OCI-M2 (cell line): Measurements from ENCODE around the gene PPP2R3B.

Source experiments
- DNase-seq: peaks from one replicate; lab custom pipeline; 2025; ENCODE audit not compliant: unreplicated experiment; lab: John Stamatoyannopoulos, UW

The PPP2R3B gene

DNA sequence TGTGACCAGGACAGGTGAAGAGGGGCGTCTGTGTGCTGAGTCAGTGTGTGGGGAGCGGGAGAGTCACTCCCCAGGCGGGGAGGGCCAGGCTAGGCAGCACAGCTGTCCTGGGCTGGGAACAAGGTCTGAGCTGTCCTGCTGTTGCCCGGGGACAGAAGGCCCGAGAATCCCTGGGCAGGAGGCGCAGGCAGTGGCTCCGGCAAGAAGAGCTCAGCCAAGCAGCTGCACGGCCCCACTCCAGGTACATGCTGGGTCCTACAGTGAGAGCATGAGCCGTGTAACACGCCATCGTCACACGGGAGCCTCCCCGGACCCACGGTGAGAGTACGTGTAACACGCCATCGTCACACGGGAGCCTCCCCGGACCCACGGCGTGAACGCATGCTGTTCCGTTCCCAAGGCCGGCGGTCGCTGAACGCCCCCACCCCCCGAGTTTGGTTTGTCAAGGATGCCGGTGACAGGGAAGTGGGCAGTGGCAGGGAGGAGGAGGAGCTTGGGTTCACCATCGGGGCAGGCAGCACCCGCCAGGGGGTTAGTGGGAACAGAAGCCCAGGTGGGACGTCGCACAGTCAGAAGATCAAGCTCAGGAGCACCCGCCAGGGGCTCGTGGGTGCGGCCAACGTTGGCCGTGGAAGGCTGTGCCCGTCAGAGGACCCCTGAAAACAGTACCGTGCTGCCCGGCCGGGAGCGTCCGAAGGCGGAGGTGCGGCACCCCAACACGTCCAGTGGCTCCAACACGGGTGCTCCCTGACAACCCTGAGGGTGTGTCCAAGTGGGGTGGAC, 15.6 kb downstream of the PPP2R3B start:
- DNase-seq = no peak

DNA sequence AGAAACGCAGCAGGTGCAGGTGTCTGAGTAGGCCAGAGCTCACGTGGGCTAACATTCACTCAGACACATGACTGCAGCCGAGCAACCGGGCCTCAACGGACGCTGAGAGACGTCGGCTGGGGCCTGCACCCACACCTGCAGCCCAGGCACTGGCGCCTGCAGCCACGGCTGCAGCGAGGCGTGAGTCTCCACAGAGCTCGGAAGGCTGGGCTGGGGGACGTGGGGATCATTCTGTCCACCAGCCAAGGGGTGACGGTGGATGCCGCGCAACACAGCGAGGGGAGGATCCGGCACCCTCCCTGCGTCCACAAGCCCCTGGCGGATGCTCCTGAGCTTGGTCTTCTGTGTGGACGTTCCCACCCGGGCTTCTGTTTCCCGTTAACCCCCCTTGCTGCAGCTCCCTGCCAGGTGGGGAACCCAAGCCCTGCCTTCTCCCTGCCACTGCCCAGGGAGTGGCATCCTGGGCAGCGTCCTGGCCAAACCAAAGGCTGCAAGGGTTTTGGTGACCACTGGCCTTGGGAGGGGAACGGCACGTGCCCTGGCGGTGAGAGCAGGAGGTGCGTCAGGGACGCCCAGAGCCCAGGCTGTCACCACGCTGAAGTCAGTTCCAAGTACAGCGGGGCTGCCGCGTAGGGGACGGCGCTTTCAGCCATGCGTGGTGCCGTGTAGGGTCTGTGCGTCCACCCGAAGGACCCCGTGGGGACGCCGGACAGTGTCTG, 16.3 kb downstream of the PPP2R3B start:
- DNase-seq = no peak

- no peak for DNase-seq
Observed at GRCh38 chrX:369563-370101, 17.1 kb downstream of the PPP2R3B start.

GRCh38 chrX:368811-369562, 17.7 kb downstream of the PPP2R3B start:
- no peak for DNase-seq

DNA sequence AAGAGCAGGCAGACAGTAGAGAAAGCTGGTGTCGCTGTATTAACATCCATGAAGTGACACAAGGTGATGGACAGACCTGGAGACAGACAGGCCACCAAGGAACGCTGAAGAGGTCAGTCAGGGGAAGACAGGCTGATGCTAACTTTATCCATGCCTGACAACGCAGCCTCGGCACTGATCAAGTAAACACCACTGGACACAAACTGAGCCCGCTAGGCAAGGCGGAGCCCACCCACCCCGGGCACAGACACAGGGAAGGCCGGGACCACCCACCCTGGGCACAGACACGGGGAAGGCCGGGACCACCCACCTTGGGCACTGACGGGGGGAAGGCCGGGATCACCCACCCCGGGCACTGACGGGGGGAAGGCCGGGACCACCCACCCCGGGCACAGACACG, 18.8 kb downstream of the PPP2R3B start:
- no peak for DNase-seq

GRCh38 chrX:367349-367748, 19.4 kb downstream of the PPP2R3B start:
- DNase-seq = no peak

- no peak for DNase-seq
Observed at GRCh38 chrX:363621-364375, 22.9 kb downstream of the PPP2R3B start.

GRCh38 chrX:362937-363620, 23.6 kb downstream of the PPP2R3B start:
- no peak for DNase-seq

DNA sequence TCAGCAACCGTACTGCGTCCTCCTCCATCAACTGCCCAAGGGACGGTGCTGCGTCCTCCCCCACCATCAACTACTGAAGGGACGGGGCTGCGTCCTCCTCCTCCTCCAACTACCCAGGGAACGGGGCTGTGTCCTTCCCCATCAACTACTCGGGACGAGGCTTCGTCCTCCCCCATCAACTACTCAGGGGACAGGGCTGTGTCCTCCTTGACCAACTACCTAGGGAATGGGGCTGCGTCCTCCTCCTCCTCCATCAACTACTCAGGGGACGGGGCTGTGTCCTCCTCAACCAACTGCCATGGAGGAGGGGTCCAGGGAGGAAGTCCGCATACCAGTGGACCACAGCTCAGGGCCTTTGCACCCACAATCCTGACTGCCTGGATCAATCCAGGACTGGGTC, 24.4 kb downstream of the PPP2R3B start:
- DNase-seq = no peak

- no peak for DNase-seq
Observed at GRCh38 chrX:361231-362145, 25.2 kb downstream of the PPP2R3B start.

- DNase-seq = no peak
Observed at GRCh38 chrX:360496-361150, 26.1 kb downstream of the PPP2R3B start.

DNA sequence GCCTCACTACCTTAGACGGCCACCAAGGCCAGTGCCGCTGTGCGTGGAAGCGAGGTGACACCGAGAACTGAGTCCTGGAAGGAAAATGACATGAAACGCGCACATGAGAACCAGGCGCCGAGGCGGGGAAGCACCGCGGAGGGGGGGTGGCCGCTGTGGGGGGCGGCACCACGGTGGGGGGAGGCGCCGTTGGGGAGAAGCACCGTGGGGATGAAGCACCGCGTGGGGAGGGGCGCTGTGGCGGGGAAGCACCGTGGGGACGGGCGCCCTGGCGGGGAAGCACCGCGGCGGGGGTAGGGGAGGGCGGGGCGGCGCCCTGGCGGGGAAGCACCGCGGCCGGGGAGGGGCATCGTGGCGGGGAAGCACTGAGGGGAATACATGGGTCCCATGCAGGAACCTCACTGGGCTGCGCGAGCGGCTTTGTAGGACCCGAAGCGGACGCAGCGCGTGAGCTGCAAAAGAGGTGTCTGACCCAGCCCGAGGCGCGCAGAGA, 28.0 kb downstream of the PPP2R3B start:
- no peak for DNase-seq

DNA sequence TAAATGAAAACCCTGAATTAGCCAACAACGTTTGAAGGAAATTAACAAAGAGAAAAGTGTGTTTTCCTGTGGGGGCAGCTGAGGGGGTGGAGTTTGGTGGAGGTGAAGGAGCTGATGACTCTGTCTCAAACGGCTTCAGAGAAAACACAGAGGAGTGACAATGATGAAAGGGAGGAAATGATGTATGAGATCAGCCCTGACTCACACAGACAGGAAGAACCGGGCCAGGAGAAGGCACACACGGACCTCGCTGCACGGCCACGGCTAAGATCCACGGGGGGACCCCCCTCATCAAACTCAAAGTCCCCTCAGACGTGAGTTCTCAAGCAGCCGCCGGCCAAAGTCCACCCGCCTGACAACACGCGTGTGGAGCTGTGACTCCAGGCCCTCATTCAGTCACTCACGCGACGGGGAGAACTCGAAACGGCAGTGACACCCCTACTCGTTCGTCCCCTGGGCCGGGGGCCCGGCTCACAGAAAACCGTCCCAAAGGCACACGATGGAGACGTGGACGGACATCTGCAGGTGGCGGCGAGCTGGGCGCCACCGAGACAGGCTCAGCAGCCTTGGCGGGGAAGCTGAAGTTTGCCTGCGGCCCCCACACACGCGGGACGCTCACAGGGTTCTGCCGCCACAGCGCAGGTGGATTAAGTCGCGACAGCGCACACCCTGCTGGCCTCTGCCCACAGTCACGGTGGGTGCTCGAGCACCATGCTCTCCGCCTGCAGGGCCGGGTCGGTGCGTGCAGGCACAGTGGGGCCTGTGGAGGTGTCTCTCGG, 28.8 kb downstream of the PPP2R3B start:
- DNase-seq = no peak

DNA sequence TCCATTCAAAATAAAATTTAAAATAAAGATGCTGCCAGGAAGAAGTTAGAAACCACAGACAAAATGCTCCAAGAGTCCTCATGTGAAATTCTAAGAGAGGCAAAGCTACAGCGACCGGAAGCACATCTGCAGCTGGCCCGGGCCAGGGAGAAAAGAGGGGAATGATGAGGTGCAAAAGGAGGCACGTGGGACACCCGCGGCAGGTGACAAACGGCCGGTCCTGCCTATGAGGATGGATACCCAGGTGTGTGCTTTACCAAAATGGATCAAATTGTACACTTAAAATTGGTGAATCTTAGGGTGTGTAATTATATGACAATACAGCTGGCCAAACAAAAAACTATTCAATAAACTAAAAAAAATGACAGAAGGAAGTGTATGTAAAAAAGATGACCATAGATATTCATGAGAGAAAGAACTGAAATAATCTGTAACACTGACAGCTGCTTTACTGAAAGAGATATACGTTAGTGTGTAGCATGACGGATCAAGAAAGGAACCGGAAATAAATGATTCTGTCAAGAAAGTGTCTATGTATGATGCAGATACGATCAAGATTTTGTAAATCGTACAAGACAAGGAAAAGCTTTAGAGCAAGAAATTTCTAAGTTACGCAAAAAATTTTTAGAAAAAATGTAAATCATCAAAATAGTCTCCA, 29.5 kb downstream of the PPP2R3B start:
- no peak for DNase-seq

GRCh38 chrX:356385-357034, 30.2 kb downstream of the PPP2R3B start:
- DNase-seq = no peak

- no peak for DNase-seq
Observed at GRCh38 chrX:355329-356050, 31.2 kb downstream of the PPP2R3B start.
